SK-MEL-5 (cell line): ENCODE results near the gene PSMA7. TPM values are rescaled to one million over a fixed set of nuclear protein-coding genes. Genes with fewer than 3 reads are reported as not detected.
"Not testable (repeated sequence)": the region's sequence is repeated elsewhere in the genome, so short reads cannot be mapped to it uniquely, and the experiment has no call there.

Source experiments
- DNase-seq: peaks from one replicate; pipeline ENCODE4 v3.0.0-alpha.2; 2016; ENCODE audit warnings: low read depth, low spot score
- in situ Hi-C: cut with HindIII; loops from 2 replicates; pipeline ENCODE4 v1.10.0; 2016; ENCODE audit warnings: low sequenced_read_pairs, high pct_unique_total_duplicates, low pct_unique_long_range_greater_than_20kb
- total RNA-seq: library from RNA; depleted of rRNA; stranded (reverse); fragments of >200 nt; shearing (Covaris generic); gene quantifications from 2 replicates; pipeline ENCODE4 v1.2.3, GENCODE V29; 2014

PSMA7 gene
- total RNA-seq, 1 experiment from 2014 or later = 662 TPM

DNA sequence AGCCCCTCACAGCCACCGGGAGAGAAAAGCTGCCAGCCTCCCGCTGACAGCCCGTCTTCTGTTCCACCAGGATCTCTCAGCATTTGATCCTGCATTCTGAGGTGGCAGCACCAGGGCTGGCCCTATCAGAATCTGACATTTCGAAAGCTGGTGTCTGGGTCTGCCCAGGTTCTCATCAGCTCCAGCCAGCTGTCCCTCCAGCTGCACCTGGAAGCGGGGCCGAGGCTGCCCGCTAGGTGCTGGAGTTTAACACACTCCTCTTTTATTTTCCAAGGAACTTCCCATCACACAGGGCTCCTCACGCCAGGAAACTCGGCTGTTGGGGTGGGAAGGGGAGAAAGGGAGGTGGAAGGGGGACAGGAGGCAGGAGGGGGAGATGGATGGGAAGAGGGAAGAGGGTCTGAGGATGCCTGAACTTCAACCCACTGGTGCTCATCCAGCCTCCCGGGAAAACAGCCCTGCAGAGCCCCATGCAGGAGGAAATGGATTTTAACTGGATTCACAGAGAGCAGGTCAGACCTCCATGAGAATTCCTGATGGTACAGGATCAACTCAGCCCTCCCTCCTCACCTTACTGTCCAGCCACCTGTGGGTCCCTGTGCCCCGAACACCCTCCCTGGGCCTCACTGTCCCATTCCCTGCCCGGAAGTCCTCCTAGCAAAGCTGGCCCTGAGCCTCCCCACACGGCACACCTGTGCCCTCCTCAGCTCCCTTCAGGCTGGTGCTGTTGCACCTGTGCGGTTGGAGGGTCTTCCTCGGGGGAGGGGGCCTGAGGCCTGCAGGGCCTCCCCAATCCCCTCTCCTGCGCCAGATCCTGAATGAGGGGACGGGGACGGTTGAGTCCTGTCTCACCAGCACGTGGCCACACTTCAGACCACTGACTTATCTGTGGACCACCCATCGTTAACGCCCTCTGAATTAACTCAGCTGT lies 24.8 kb downstream of the PSMA7 start:
- no peak for DNase-seq
- in situ Hi-C loops = no loop called here

DNA sequence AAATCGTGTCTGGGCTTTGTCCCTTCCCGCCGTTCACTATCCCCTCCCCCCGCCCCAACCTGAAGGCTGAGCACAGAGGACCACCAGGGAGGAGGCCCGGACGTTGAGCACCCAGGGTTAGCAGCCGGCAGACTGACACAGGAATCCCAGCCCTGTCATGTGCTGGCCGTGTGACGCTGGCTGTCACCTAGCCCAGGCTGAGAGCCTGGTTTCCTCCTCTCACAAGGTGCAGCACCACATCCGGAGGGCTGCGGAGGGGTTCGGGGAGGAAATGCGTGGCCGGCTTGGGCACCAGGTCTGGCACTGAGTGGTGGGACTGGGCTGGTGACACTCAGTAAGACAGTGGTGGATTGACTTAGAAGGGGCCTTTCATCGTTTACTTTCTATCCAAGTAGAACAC lies 25.5 kb downstream of the PSMA7 start:
- in situ Hi-C loops = no loop called here
- no peak for DNase-seq

DNA sequence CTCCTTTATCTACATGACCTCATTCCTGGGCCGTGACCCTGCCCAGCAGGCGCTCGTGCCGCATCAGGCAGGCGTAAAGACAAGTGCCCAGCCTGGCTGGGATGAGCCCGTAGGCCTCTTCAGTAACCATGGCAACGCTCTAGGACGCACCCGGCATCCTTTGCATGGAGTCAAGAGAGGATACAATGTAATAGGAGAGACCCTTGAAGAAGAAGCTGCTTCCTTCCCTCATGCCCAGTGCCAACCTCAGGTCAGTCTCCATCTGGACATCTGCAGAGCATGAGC lies 25.9 kb downstream of the PSMA7 start:
- in situ Hi-C loops = no loop called here
- no peak for DNase-seq

DNA sequence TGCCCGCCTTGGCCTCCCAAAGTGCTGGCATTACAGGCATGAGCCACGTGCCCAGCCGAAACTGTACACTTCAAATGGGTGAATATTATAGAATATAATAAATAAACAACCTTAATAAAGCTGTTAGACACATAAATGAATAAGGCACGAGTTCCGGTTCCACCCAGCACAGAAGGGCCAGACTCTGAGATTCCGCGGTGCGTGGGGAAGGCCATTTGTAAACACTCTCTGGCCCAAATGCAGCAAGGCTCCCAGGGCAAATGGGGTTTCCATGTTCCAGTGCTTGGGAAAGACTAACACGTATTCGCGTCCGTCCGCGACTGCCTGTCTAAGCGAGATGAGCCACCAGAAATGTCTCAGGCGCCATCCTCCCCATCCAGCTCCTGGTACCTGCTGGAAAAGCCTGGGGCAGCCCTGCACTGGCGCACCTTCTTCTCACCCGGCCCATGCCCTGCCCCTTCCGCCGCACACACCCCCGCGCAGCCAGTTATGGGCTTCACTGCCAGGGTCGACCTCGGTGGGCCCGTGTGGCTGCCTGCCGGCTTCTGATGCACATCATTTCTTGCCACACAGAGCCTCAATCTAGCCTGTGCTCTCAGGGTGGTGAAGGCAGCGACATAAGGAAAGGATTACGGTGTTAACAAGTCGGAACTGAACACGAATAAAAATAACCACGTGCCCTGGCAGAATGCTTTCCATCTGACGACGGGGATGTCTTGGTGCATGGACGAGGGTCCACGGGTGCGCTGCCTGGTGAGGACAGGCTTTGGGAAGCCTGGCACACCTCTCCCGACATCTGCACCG lies 26.4 kb downstream of the PSMA7 start:
- no peak for DNase-seq
- in situ Hi-C loops = no loop called here

DNA sequence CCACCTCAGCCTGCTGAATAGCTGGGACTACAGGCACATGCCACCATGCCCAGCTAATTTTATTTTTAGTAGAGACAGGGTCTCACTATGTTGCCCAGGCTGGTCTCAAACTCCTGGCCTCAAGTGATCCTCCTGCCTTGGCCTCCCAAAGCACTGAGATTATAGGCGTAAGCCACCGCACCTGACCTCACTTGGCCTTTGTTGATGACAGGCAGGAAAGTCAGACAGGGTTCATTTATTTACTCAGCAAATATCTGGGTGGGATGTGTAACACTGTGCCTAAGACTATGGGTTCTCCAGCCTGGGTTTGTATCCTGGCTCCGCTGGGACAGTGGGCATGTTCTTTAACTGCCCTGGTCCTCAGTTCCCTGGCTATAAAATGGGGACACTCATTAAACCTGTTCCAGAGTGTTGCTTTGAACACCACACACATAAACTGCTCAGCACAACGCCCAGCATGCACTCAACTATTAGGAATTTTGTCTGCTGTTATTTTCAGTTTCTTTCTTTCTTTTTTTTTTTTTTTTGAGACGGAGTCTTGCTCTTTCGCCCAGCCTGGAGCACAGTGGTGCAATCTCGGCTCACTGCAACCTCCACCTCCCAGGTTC lies 27.3 kb downstream of the PSMA7 start:
- DNase-seq, in situ Hi-C loops: not testable (repeated sequence)

DNA sequence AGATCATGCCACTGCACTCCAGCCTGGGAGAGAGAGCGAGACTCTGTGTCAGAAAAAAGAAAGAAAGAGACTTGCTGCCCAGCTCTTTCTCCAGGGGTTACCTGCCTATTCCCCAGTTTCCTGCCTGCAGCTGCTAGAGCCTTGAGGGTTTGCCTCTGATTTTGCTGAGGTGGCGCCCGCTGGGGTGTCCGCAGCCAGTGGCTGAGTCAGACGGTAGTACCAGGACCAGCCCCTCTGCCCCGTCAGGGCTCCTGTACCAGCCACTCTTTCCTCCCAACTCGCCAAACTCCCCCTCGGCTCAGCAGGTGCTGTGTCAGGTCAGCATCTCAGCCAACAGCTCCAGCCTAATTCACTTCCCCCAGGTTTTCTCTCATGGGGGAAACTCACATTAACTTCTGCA lies 28.3 kb downstream of the PSMA7 start:
- in situ Hi-C loops = no loop called here
- DNase-seq = no peak

DNA sequence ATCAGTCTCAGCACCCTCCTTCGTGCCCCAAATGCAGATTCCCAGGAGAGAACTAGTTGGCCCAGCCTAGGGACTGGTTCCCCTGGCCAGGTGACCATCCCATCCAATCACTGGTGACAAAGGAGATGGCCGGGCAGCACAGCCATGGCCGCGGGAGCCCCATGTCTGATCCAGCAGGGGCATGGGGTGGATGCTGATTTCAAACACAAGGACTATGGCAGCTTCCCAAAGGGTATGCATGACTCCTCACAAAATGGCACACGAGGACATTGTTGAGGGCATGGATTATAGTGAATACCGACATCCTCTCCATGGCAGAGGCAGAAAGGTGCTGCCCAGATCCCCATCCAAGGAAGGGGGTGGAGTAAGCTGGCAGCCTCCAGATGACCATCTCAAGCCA lies 30.8 kb downstream of the PSMA7 start:
- no peak for DNase-seq
- in situ Hi-C loops = no loop called here

DNA sequence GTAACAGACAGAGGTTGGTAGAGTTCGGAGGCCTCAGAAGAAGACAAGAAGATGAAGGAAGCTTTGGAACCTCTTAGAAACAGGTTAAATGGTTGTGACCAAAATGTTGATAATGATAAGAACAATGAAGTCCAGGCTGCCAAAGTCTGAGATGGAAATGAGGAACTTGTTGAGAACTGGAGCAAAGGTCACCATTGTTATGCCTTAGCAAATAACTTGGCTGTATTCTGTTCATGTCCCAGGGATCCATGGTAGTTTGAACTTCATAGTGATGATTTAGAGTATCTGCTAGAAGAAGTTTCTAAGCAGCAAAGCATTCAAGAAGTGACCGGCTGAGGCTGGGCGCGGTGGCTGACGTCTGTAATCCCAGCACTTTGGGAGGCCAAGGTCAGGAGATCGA lies 32.0 kb downstream of the PSMA7 start:
- in situ Hi-C loops = no loop called here
- no peak for DNase-seq

DNA sequence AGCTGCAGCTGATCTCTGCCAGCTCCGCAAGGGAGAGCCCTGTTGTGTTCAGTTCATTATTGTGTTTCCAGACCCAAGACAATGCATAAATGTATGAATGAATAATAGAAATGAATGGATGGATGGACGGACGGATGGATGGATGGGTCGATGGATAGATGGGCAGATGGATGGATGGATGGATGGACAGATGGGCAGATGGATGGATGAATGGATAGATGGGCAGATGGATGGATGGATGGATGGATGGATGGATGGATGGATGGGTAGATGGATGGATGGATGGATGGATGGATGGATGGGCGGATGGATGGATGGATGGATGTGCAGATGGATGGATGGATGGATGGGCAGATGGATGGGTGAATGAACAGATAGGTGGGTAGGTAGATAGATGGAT lies 37.6 kb downstream of the PSMA7 start:
- no peak for DNase-seq
- in situ Hi-C loops = no loop called here

DNA sequence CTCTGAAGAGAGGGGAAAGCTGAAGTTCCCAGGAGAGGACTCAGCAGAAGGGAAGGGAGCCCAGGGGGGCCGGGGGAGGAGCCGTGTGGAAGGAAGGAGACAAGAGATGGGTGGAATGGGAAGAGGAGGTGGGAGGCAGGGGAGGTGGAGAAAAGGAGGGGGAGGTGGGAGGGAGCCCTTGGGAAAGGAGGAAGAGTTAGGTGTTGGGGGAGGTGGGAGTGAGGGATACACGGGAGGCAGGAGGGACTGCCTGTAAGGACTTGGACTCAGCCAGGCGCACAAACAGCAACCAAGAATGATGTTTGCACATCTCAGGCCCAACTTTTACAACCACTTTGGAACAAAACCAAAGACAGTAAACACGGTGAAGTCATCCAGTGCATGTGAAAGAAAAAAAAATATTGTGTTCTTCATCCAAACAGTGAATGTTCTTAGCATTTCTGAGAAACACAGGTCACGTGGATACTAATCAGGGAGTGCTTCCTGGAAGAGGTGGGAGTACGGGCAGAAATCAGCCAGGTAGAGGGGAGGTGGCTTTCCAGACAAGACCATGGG lies 38.3 kb downstream of the PSMA7 start:
- in situ Hi-C loops = no loop called here

DNA sequence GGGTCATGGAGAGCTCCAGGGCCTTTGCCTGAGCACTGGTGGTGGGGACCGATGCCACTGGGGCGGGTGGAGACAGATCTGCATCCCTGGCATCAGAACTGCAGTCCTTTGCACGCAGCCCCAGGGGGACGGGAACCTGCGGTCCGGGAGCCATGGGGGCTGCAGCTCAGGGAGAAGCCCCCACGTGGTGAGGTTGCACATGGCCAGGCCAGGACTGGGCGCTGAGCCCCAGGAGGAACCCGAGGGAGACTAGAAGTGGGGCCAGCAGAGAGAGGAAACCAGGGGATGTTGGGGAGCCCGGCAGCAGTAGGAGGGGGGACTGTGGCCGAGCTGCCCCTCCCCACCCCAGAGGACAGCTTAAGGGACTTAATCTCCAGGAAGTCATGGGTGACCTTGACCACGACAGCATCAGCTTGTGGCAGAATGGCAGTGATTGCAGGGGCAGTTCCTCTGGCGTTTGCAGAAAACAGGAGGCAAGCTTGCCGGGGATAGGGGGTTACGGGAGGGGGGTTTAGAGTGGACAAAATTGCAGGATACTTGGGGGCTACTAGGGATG lies 38.9 kb downstream of the PSMA7 start:
- DNase-seq = no peak
- in situ Hi-C loops = no loop called here

More for the DNA sequence above, 38.3 kb downstream of the PSMA7 start:
- no peak for DNase-seq

DNA sequence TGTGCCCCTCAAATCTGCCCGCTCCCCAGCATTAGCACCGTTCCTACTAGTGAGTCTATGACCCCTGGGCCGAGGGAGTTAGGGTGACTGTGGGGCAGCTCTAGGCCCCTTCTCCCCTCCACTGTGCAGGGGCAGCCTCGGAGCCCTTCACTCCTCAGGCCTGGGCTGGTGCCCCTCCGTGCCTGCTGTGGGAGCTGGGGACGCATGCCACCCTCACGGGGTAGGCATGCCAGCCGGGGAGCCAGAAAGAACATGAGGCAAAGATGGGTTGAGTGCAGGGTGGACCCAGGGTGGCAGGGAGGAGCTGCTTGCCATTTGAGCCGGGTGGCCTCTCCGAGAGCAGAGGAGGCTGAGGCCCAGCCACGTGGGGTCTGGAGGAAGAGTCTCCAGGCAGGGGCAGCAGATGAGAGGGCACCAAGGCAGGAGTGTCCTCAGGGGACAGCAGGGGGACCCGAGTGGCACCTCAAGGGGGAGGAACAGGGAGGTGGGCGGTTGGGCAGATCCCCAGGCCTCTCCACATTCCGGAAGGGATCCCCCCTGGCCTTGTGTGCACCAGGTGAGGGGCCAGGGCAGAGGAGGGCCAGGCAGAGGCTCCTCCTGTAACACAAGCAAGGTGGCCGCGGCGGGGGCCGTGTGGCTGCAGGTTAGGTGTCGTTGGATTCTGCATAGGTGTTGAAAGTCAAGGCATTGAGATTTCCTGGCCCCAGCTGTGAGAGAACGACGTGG lies 39.5 kb downstream of the PSMA7 start:
- DNase-seq = no peak
- in situ Hi-C loops = no loop called here

DNA sequence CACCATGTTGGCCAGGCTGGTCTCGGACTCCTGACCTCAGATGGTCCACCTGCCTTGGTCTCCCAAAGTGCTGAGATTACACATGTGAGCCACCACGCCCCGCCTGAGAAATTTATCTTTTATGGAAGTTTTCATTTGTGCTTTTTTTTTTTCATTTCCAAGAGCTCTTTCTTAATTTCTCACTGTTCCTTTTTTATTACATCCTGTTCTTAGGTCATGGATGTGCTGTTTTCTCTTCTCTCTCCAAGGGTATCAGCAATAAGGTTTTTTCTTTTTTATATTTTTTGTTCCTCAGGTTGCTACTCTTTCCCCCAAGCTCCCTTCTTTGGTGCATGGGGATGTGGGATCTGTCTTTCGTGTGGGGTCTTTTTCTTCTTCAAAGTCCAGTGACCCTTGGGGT lies 42.1 kb downstream of the PSMA7 start:
- in situ Hi-C loops = no loop called here
- no peak for DNase-seq

DNA sequence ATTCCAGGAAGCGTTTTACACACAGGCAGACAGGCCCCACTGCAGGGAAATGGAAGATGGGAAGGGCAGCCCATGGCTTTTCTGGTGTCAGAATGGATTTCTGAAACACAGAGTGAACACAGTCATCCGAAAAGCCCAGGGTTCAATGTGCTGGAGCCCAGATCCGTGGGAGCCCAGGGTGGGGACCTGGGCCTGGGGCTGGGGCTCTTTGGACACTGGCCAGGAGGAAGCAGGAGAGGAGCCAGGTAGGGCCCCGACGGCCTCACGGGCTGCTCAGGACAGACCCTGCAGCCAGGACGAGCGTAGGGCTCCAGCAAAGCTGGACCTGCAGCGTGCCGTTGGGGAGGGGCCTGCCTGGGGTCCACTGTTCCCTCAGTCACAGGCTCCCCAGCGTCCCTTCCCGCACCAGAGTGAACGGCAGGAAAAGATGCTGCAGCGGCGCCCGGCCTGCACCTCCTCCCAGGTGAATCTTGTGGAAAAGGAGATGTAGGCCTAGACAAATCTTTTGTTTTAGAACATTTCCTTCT lies 45.2 kb downstream of the PSMA7 start:
- in situ Hi-C loops = no loop called here
- DNase-seq = no peak

DNA sequence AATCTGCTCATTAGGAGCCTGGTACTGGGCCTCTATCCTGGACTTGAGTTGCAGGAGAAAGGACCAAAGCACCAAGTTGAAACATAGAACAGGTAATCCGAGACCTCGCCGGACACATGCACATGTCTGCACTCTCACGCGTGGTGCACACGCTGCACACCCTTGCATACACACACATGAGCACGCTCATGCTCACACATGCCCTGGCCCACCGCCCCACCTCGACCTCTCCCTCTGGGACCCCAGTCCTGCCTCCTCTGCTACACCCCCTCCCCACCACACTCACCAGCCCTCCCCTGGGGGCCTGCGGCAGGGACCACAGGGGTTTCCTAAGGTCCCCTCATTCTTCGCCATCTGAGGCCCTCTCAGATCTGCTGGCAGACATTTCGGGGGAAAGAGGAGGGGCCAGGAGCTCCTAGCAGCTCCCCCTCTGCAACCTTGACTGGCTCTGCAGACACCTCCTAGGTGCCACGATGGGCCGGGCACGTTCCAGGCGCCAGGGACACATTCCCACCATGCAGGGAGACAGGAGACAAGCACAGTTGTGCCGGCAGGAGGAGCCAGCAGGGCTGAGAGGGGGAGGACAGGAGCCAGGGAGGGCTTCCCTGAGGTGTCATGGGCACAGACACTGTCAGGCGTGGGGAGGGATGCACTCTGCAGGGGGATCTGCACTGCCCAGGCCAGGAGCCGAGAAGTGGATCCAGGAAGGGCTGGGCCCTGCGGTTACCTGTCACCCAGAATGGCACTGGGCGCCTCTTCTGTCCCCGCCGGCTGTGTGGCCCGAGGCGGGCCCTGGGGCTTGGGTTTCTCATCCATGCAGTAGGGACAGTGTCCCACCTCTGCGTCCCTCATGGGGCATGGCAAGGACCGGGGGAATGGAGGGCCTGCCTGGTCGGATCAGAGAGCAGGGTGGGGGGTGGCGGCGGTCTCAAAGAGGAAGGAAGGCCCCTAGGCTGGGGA lies 46.5 kb downstream of the PSMA7 start:
- in situ Hi-C loops = no loop called here
- DNase-seq = no peak

DNA sequence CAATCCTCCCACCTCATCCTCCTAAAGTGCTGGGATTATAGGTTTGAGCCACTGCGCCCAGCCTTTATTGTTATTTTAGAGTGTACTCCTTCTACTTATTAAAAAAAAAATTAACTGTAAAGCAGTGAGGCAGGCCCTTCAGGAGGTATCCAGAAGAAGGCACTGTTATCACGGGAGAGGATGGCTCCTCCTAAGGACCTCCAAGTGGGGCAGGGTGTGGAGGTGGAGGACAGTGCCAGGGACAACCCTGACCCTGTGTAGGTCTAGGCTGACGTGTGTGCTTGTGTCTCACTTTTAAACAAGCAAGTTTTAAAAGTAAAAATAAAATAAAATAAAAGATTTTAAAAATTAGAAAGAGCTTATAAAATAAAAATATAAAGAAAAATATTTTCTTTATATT lies 53.8 kb downstream of the PSMA7 start:
- DNase-seq = no peak
- in situ Hi-C loops = no loop called here
